ENCODE results near the gene BICDL1.

DNA sequence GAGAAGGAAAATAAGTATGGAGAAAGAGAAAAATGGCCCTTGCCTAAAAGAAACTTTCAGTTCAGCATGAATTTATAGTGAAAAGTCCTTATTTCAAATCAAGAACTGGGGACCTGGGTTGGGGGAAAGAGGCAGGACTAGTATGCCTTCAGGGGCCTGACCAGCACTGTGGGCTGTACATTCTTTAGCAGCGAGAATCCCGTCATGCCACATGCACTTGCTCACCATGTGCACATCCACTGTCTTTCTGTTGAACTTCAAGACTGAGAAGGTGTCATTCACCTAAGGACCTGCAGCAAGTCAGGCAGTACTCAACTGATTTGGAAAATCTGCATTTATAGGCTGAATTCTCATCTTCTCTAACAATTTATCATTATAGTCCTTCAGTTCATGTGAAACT, 77.3 kb downstream of the BICDL1 start:
- TF ChIP-seq, protein P1, sequence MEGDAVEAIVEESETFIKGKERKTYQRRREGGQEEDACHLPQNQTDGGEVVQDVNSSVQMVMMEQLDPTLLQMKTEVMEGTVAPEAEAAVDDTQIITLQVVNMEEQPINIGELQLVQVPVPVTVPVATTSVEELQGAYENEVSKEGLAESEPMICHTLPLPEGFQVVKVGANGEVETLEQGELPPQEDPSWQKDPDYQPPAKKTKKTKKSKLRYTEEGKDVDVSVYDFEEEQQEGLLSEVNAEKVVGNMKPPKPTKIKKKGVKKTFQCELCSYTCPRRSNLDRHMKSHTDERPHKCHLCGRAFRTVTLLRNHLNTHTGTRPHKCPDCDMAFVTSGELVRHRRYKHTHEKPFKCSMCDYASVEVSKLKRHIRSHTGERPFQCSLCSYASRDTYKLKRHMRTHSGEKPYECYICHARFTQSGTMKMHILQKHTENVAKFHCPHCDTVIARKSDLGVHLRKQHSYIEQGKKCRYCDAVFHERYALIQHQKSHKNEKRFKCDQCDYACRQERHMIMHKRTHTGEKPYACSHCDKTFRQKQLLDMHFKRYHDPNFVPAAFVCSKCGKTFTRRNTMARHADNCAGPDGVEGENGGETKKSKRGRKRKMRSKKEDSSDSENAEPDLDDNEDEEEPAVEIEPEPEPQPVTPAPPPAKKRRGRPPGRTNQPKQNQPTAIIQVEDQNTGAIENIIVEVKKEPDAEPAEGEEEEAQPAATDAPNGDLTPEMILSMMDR (IDR thresholded peaks at IDR 0.05): no peak
- no peak for TF ChIP-seq POLR2AphosphoS5 (IDR thresholded peaks at IDR 0.05; ENCODE audit: insufficient read depth in 1 of 2, low read depth in 1 of 2)

Data from vagina (tissue), 2 donors.